Gastroesophageal sphincter (tissue), 2 donors: Measurements from ENCODE around the gene GAST.

ENCODE experiments used
- POLR2A ChIP-seq, 2 donors: fragments of 450-650 bp; IDR thresholded peaks; one replicate each; pipeline ENCODE4 v1.6.1; 2017; ENCODE audit warnings: antibody characterized with exemption in 2 of 2, mild to moderate bottlenecking in 2 of 2, moderate library complexity in 1 of 2
- POLR2AphosphoS5 ChIP-seq: sonication (generic); formaldehyde crosslinking; IDR thresholded peaks from one replicate; pipeline ENCODE4 v1.6.1; 2017; ENCODE audit warnings: antibody characterized with exemption

DNA sequence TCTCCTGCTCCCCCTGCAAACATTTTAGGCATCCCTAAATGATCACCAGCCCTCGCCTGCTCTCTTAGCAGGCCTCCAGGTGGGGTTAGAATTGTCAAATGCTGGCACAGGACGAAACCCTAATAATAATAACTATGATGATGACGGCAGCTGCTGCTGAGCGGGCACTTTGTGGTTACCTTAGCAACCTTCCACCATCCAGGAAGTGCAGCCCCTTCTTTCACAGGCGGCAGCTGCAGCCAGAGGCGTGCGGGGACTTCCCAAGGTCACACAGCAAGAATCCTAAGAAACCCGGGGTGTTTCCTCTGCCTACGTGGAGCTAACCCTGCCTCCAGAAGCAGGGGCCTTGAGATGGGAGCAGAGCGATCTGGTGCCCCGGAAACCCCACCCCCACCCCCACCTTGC lies 45.9 kb upstream of the GAST start:
- no peak for TF ChIP-seq POLR2A (IDR thresholded peaks at IDR 0.05)
- TF ChIP-seq POLR2AphosphoS5: no peak
